ENCODE results near the gene TRAT1. TPM values are rescaled to one million over a fixed set of nuclear protein-coding genes. Genes with fewer than 3 reads are reported as not detected.

TRAT1 gene
- total RNA-seq, 2 experiments from 2014 or later = 54.5 to 58.4 TPM

DNA sequence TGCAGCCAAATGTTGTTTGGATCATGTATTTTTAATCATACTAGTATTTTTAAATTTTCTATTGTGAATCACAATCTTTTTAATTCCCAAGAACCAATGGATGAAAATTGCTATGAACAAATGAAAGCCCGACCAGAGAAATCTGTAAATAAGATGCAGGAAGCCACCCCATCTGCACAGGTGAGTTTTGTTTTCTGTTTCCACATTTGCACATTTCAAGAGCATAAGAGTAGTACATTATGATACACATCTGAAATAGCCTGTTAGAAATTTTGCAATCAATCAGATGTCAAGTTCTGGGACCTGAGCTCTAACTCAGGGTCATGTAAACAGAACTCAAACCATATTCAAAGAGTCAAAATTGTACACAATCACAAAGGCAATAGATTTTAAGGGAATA, 26.5 kb downstream of the TRAT1 start:
- POLR2A ChIA-PET = no interaction called here
- Mint-ChIP-seq H3K27ac (no peak overlapping the region), H3K4me3 (no peak overlapping the region), H3K9me3 (ENCODE audit: insufficient read depth) (peaks cover 4% of the 10 kb centered on the region), H3K27me3 (ENCODE audit: low read depth) (no peaks in the 10 kb centered on the region), H3K36me3 (ENCODE audit: low read depth) (peaks cover 74% of the 10 kb centered on the region), H3K4me1 (ENCODE audit: low read depth) (peaks cover 41% of the 10 kb centered on the region)
- ATAC-seq (no peak), DNase-seq (no peak)
- CTCF ChIA-PET = interaction anchor here (3.0 kb wide), 1 partner anchor 15 kb away, joined by 9 read pairs; no protein-coding TSS in a partner anchor

GRCh38 chr3:108861401-108861800, 38.8 kb downstream of the TRAT1 start:
- H3K4me3 Mint-ChIP-seq = no peak overlapping the region
- H3K9me3 Mint-ChIP-seq (ENCODE audit: insufficient read depth) = peaks cover 11% of the 10 kb centered on the region
- peak overlapping the region; percentile 9 for H3K27ac Mint-ChIP-seq
- peaks cover 33% of the 10 kb centered on the region for H3K4me1 Mint-ChIP-seq (ENCODE audit: low read depth)
- POLR2A ChIA-PET = no interaction called here
- no peak for ATAC-seq
- no peaks in the 10 kb centered on the region for H3K27me3 Mint-ChIP-seq (ENCODE audit: low read depth)
- peaks cover 76% of the 10 kb centered on the region for H3K36me3 Mint-ChIP-seq (ENCODE audit: low read depth)
- no peak for DNase-seq
- CTCF ChIA-PET = interaction anchor here (2.4 kb wide), 1 partner anchor 54 kb away, joined by 11 read pairs; no protein-coding TSS in a partner anchor

DNA sequence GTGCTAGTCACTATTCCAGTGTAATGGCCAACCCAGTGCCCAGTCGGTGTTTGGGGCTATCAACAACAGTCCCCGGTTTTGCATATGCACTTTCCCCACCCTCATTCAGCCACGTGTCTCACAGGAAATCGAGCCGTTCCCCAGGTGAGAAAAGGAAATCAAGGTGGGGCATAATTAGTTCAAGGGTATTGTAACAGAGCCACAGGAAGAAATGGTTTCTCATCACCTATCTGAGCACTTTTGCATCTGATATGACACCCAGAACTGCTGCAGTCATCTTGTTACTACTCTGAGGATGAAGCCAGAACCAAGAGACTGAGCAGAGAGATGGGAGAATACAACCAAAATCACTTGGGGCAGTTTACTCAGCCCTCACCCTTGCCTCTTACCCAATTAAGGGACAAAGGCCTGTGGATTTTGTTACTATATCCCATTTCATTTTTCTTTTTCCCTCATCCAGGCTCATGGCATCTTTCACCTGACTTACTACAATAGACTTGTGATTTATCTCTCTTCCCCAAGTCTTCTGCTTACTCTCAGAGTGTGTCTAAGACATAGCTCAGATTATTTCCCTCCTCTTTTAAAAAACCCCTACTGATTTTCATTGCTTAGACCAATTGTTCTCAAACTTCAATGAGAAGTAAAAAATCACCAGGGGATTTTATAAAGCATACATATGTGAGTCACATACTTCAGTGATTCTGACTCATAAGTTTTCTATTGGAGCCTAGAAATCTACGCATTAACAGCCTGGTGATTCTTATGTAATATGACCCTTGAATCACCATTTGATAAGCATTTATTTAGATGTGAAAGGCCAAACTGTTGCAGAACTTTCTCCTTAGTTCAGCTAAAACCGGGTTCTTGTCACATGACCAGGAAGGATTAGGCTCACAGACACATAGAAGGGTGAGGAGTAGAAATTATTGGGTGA, 40.5 kb downstream of the TRAT1 start:
- peaks cover 10% of the 10 kb centered on the region for H3K9me3 Mint-ChIP-seq (ENCODE audit: insufficient read depth)
- H3K4me3 Mint-ChIP-seq = no peak overlapping the region
- POLR2A ChIA-PET = interaction anchor here (0.6 kb wide), 1 partner anchor 28 kb away, joined by 3 read pairs; no protein-coding TSS in a partner anchor
- H3K4me1 Mint-ChIP-seq (ENCODE audit: low read depth) = peaks cover 33% of the 10 kb centered on the region
- peak overlapping the region; percentile 77 for H3K27ac Mint-ChIP-seq
- DNase-seq (no peak), ATAC-seq (peak; percentile 39)
- H3K36me3 Mint-ChIP-seq (ENCODE audit: low read depth) = peaks cover 68% of the 10 kb centered on the region
- CTCF ChIA-PET = interaction anchor here (1.0 to 2.4 kb wide), 3 partner anchors 38 to 52 kb away, joined by 3 to 11 read pairs (median 3); no protein-coding TSS in a partner anchor
- no peaks in the 10 kb centered on the region for H3K27me3 Mint-ChIP-seq (ENCODE audit: low read depth)

GRCh38 chr3:108863799-108864135, 41.2 kb downstream of the TRAT1 start:
- Mint-ChIP-seq H3K27ac (no peak overlapping the region), H3K36me3 (ENCODE audit: low read depth) (peaks cover 62% of the 10 kb centered on the region), H3K9me3 (ENCODE audit: insufficient read depth) (peaks cover 4% of the 10 kb centered on the region), H3K4me3 (no peak overlapping the region), H3K4me1 (ENCODE audit: low read depth) (peaks cover 29% of the 10 kb centered on the region), H3K27me3 (ENCODE audit: low read depth) (no peaks in the 10 kb centered on the region)
- DNase-seq = no peak
- CTCF ChIA-PET = interaction anchor here (2.4 kb wide), 1 partner anchor 51 kb away, joined by 11 read pairs; no protein-coding TSS in a partner anchor
- ATAC-seq = no peak
- POLR2A ChIA-PET = no interaction called here

DNA sequence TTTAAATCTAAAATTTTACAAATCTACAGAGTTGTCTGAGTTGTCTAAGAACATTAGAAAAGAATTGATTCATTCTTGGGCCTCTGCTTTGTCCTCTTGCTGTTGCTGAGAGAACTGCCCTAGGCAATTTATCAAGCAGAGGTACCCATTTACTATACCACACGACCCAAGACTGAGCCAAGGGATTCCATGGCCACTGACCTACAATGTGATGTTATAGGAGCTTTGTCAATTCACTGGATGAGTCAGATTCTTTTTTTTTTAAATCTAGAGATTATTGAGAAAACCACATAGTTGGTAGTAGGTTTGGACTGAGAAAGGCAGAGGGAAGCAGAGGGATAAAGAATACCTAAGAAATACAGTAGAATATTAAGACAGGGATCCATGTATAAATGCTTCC, 55.3 kb downstream of the TRAT1 start:
- POLR2A ChIA-PET = no interaction called here
- no peak for DNase-seq
- no peaks in the 10 kb centered on the region for H3K9me3 Mint-ChIP-seq (ENCODE audit: insufficient read depth)
- no peaks in the 10 kb centered on the region for H3K4me1 Mint-ChIP-seq (ENCODE audit: low read depth)
- no peak for ATAC-seq
- H3K36me3 Mint-ChIP-seq (ENCODE audit: low read depth) = no peaks in the 10 kb centered on the region
- no peaks in the 10 kb centered on the region for H3K27me3 Mint-ChIP-seq (ENCODE audit: low read depth)
- no peak overlapping the region for H3K27ac Mint-ChIP-seq
- CTCF ChIA-PET = interaction anchor here (0.6 to 1.6 kb wide), 2 partner anchors 36 to 38 kb away, joined by 3 to 4 read pairs; no protein-coding TSS in a partner anchor
- H3K4me3 Mint-ChIP-seq = no peak overlapping the region

DNA sequence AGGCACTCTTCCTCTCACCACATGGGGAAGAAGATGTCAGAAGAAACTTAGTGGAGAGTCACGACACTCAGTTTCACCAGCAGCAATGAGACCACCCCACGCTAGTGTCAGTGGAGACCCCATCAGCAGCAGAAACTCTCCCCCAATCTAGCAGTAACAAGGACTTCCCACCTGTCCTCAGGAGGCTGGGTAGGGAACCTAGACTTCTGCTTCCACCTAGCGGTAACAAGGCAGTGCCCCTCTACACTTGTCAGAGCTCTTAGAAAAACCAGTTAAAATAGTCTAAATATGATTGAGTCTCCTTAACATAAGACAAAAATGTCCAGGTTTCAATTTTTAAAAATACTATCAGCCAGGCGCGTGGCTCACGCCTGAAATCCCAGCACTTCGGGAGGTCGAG, 57.3 kb downstream of the TRAT1 start:
- no peaks in the 10 kb centered on the region for H3K36me3 Mint-ChIP-seq (ENCODE audit: low read depth)

DNA sequence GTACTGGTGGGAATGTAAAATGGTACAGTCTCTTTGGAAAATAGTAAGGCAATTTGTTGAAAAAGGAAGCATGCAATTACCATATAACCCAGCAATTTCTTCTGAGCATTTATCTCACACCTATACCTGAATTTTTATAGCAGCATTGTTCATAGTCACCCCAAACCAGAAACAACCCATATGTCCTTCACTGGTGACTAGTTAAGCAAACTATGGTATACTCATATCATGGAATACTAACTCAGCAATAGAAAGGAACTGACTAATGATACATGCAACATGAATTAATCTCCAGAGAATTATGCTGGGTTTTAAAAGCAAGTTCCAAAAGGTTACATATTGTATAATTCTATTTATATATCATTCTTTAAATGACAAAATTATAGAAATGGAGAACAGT, 60.2 kb downstream of the TRAT1 start:
- DNase-seq (no peak), ATAC-seq (no peak)
- H3K4me3 Mint-ChIP-seq = no peak overlapping the region
- H3K36me3 Mint-ChIP-seq (ENCODE audit: low read depth) = no peaks in the 10 kb centered on the region
- H3K27me3 Mint-ChIP-seq (ENCODE audit: low read depth) = no peaks in the 10 kb centered on the region
- H3K9me3 Mint-ChIP-seq (ENCODE audit: insufficient read depth) = no peaks in the 10 kb centered on the region
- ChIA-PET POLR2A (no interaction called here), CTCF (interaction anchor here (0.9 to 1.3 kb wide), 2 partner anchors 32 to 59 kb away, joined by 3 read pairs; no protein-coding TSS in a partner anchor)
- H3K4me1 Mint-ChIP-seq (ENCODE audit: low read depth) = peaks cover 9% of the 10 kb centered on the region
- no peak overlapping the region for H3K27ac Mint-ChIP-seq

More for the DNA sequence above, 57.3 kb downstream of the TRAT1 start:
- CTCF ChIA-PET = no interaction called here
- Mint-ChIP-seq H3K27me3 (ENCODE audit: low read depth) (no peaks in the 10 kb centered on the region), H3K4me3 (no peak overlapping the region), H3K27ac (no peak overlapping the region), H3K4me1 (ENCODE audit: low read depth) (peaks cover 9% of the 10 kb centered on the region), H3K9me3 (ENCODE audit: insufficient read depth) (no peaks in the 10 kb centered on the region)
- POLR2A ChIA-PET = no interaction called here
- DNase-seq = no peak
- ATAC-seq = no peak

GRCh38 chr3:108883373-108883772, 60.8 kb downstream of the TRAT1 start:
- ChIA-PET POLR2A (no interaction called here), CTCF (interaction anchor here (0.9 to 2.4 kb wide), 2 partner anchors 31 to 32 kb away, joined by 3 to 12 read pairs; no protein-coding TSS in a partner anchor)
- DNase-seq (no peak), ATAC-seq (no peak)
- Mint-ChIP-seq H3K27me3 (ENCODE audit: low read depth) (no peaks in the 10 kb centered on the region), H3K27ac (peak overlapping the region; percentile 58), H3K4me1 (ENCODE audit: low read depth) (peaks cover 9% of the 10 kb centered on the region), H3K36me3 (ENCODE audit: low read depth) (no peaks in the 10 kb centered on the region), H3K4me3 (no peak overlapping the region), H3K9me3 (ENCODE audit: insufficient read depth) (no peaks in the 10 kb centered on the region)

GRCh38 chr3:108887121-108887520, 64.5 kb downstream of the TRAT1 start:
- H3K27ac Mint-ChIP-seq = no peak overlapping the region
- DNase-seq = no peak
- no peaks in the 10 kb centered on the region for H3K27me3 Mint-ChIP-seq (ENCODE audit: low read depth)
- ATAC-seq = no peak
- ChIA-PET POLR2A (no interaction called here), CTCF (interaction anchor here (1.3 kb wide), 3 partner anchors 10 to 80 kb away, joined by 3 read pairs; no protein-coding TSS in a partner anchor)
- no peak overlapping the region for H3K4me3 Mint-ChIP-seq
- no peaks in the 10 kb centered on the region for H3K9me3 Mint-ChIP-seq (ENCODE audit: insufficient read depth)
- H3K4me1 Mint-ChIP-seq (ENCODE audit: low read depth) = peaks cover 9% of the 10 kb centered on the region
- no peaks in the 10 kb centered on the region for H3K36me3 Mint-ChIP-seq (ENCODE audit: low read depth)

GRCh38 chr3:108887777-108888176, 65.2 kb downstream of the TRAT1 start:
- ATAC-seq = no peak
- ChIA-PET POLR2A (no interaction called here), CTCF (interaction anchor here (1.3 kb wide), 2 partner anchors 11 to 81 kb away, joined by 3 read pairs; no protein-coding TSS in a partner anchor)
- Mint-ChIP-seq H3K4me1 (ENCODE audit: low read depth) (peaks cover 9% of the 10 kb centered on the region), H3K27me3 (ENCODE audit: low read depth) (no peaks in the 10 kb centered on the region), H3K9me3 (ENCODE audit: insufficient read depth) (no peaks in the 10 kb centered on the region), H3K4me3 (no peak overlapping the region), H3K27ac (no peak overlapping the region), H3K36me3 (ENCODE audit: low read depth) (no peaks in the 10 kb centered on the region)
- no peak for DNase-seq

- H3K9me3 Mint-ChIP-seq (ENCODE audit: insufficient read depth) = no peaks in the 10 kb centered on the region
- no peaks in the 10 kb centered on the region for H3K36me3 Mint-ChIP-seq (ENCODE audit: low read depth)
- ATAC-seq (no peak), DNase-seq (no peak)
- no peak overlapping the region for H3K27ac Mint-ChIP-seq
- H3K4me3 Mint-ChIP-seq = no peak overlapping the region
- POLR2A ChIA-PET = no interaction called here
- H3K4me1 Mint-ChIP-seq (ENCODE audit: low read depth) = peaks cover under 1% of the 10 kb centered on the region
- CTCF ChIA-PET = no interaction called here
- H3K27me3 Mint-ChIP-seq (ENCODE audit: low read depth) = no peaks in the 10 kb centered on the region
Measured at GRCh38 chr3:108891833-108892232, 69.2 kb downstream of the TRAT1 start.

- no peaks in the 10 kb centered on the region for H3K27me3 Mint-ChIP-seq (ENCODE audit: low read depth)
- no peak overlapping the region for H3K4me3 Mint-ChIP-seq
- no peak for DNase-seq
- H3K9me3 Mint-ChIP-seq (ENCODE audit: insufficient read depth) = no peaks in the 10 kb centered on the region
- H3K4me1 Mint-ChIP-seq (ENCODE audit: low read depth) = peaks cover 15% of the 10 kb centered on the region
- H3K27ac Mint-ChIP-seq = no peak overlapping the region
- ATAC-seq = no peak
- H3K36me3 Mint-ChIP-seq (ENCODE audit: low read depth) = no peaks in the 10 kb centered on the region
- POLR2A ChIA-PET = no interaction called here
- CTCF ChIA-PET = interaction anchor here (2.3 kb wide), 1 partner anchor 20 kb away, joined by 13 read pairs; no protein-coding TSS in a partner anchor
Measured at GRCh38 chr3:108894981-108895380, 72.4 kb downstream of the TRAT1 start.

Measured in activated CD8-positive, alpha-beta T cell treated with anti-CD3 and anti-CD28 coated beads, Interleukin-2, amount 10 ng/mL, durations not matched to agents 7 days and 5 days (primary cell).